Smooth muscle cell of the brain vasculature (primary cell): ENCODE measurements around the gene SERPING1.

Source experiments
- DNase-seq: peaks from one replicate; pipeline ENCODE4 v3.0.0-alpha.2; 2012; ENCODE audit warnings: low read depth, low spot score

The SERPING1 gene

DNA sequence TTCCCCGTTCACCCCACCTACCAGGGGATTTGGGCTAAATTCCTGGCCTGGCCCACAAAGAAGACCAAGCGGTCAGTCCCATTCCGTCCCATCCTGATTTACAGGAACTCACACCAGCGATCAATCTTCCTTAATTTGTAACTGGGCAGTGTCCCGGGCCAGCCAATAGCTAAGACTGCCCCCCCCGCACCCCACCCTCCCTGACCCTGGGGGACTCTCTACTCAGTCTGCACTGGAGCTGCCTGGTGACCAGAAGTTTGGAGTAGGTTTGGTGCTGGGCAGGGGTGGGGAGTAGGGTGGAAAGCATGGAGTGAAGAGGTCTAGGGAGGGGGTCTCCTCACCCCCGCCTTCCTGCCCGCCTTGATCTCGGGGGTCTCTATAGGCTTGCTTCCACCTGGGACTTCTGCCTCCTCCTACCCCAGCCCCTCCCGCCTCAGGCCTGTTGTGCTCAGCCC, at the start of gene SERPING1:
TSS of gene SERPING1 (plus strand) at position 225 of the 455 bp plus-strand sequence. CDS start 586 bp downstream, outside the sequence.
- DNase-seq, result no peak

DNA sequence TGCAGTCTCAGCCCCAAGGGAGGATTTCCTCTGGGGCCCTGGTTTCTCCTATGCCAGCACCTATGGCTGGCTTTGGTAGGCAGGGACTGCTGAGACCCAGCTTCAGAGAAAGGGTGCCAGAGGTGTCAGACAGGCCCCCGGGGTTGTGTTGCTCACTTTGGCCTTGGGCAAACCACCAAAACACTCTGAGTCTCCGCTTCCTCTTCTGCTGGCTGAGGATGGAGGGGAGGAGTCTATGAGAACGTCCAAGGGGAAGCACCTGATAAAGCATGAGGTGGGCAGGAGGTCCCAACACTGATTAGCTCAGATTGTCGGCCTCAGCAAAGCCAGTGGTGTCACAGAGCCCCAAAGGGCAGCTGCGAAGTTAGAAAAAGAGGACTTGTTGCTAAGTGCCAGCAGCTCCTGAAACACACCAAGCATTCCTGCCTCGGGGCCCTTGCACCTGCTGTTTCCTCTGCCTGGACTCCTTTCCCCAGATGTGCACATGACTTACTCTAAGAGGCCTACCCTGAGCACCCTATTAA, 49.6 kb upstream of the SERPING1 start:
- DNase-seq, result no peak

DNA sequence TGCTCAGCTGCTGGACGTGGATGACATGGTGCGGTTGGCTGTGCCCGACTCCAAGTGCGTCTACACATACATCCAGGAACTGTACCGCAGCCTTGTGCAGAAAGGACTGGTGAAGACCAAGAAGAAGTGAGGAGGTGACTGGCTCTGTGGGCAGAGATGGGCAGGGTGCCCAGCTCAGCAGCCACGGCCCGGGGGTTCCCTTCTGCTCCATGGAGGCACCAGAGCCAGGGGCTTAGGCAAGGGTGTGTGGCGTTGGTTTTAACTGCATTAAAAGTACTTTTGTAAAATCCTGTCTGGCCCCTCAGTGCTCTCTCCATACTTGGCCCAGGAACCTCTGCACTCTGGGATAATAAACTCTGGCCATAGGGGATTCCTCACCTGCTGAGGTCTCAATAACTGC, 47.5 kb upstream of the SERPING1 start:
- no peak for DNase-seq

DNA sequence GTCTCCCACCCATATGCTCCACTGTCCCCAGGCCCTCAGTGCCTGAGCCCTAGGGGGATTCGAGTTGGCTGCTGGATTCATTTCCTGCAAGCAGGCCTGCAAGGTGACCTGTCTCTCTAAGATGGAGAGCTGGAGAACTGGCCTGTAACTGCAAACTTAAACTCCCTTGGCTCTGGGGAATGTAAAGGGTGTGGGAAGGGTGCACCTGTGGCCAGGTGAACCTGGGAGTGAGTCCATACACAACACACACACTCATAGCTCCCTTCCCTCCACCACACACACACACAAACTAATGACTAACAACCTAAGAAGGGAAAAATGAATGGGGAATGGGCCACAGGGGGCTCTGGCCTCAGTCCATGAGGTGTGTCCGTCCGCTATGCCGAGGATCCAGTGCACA, 45.5 kb upstream of the SERPING1 start:
- no peak for DNase-seq

DNA sequence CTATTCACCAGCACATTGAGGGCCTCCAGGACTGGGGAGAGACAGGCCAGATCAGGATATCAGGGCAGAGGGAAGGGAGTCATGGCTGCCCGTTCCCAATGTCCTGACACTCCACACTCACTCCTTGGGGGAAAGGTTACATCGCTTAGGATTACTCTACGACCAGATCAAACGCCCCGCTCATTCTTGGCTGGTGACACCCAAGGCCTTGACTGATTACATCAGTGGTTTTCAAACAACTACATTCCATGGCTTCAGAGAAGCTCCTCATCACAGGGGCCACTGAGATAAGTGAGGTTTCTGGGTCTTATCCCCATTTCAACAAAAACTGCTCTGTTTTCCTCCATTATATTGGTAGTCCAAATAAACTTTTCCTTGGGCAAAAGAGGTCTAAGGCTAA, 45.0 kb upstream of the SERPING1 start:
- DNase-seq, result no peak

- no peak for DNase-seq
These were observed 42.1 kb upstream of the SERPING1 start for GRCh38 chr11:57555393-57555792.

DNA sequence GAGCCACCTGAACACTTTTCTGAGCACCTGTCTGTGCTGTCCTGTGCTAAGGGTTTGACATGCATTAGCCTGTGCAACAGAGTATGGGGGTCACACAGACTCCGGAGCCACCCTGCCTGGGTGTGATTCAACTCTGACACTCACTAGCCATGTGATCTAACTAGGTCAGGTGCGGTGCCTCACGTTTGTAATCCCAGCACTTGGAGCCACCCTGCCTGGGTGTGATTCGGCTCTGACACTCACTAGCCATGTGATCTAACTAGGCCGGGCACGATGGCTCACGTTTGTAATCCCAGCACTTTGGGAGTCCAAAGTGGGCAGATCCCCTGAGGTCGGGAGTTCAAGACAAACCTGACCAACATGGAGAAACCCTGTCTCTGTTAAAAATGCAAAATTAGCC, 41.4 kb upstream of the SERPING1 start:
- DNase-seq, result no peak

DNA sequence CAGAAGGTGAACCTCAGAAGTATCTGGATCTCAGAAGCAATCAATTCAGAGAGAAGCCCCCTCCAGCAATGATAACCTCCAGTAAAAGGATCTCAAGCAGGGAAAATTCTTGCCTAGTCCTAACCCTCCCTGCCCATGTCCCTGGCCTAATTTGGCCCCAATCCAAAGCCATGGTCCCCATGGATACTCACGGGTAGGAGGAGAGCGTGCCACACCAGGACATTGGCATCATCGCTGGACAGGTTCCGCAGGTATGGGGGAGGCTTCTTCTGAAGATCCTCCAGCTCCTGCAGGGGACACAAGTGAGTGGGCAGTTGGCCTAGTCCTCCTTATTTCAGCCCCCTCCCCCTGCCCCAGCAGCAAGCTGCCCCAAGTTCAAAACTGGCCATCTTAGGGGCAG, 37.3 kb upstream of the SERPING1 start:
- no peak for DNase-seq

DNA sequence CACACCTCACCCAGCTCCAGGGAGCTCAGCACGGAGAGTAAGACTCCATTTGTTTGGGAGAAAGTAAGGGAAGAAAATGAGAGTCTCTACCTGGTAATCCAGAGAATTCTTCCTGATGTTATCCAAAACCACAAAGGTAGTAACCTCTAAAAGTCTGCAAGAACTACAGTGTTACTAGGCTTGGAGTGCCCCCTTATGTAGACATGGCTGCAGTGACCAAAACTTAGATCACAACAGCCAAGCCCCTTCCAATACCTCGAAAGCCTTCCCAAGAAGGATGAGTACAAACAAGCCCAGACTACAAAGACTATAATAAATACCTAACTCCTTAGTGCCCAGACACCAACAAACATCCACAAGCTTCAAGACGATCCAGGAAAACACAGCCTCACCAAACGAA, 34.9 kb upstream of the SERPING1 start:
- DNase-seq, result no peak

DNA sequence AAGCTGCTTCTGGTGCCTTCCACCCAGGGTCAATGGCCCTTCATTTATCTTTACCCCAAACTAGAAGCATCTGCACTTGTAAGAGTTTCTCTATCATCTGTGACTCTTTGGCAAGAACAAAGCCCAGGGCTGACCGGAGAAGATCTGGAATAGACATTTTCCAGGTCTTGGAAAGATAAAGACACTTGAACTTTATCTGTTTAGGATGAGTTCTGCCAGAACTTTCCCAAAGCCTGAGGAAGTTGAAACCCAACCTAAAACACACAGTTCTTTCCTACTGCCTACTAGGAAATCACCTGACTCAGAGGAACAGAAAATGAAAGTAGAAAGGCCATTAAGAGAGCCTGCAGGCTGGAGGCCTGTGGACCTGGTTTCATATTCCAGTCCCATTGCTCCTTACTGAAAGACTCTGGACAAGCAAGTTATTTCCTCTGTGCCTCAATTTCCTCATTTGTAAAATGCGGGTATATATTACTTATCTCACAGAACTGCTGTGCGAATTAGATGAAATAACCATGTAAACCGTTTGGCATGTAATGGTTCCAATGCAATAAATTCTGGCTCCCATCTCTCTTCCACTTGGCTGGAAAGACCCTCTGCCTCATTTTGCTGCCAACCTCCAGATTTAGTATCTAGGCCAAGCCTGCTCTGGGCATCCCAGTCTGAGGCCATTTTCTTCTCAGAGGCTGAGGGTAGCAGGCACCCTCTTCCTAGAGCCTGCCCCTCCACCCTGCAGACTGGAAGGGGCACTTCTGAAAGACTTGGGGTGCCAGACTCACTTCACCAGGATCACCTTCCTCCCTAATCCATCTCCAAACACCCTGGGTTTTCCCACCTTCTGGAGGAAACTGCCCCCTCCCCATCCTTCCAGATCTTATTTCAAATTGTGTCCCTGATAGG, 31.2 kb upstream of the SERPING1 start:
- no peak for DNase-seq

DNA sequence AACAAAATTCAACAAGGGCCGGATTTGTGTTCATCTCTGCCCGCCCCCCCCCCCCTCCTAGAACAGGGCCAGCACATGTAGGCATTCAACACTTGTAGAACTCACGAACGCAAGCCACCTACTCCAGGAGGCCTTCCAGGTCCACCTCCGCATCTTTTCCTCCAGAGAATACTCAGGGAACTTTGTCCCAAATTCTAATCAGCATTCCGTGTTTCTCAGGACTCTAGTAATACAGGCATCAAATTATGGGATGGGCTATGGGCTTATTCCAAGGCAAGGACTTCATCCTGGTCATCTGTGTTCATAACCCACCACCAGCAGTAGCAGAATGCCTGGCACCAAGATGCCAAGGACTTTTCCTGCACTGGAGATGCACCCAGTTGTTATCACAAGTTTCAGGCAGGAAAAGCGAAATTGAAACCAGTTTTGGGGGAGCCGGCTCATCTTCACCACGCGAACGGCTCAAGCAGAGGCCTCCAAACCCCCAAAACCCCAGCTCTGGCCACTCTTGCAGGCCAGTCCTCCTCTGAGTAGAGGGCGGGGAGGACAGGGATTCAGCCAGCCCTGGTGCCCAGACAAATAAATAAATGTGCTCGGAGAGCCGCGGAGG, 30.5 kb upstream of the SERPING1 start:
- DNase-seq, result no peak

GRCh38 chr11:57567515-57568329, 29.8 kb upstream of the SERPING1 start, which contains the start of gene UBE2L6:
TSS of gene UBE2L6 (minus strand) at chr11:57567672. CDS start at chr11:57567611, 61 bp downstream.
- DNase-seq, result no peak

- peak; percentile 46 for DNase-seq
These were observed 29.1 kb upstream of the SERPING1 start for GRCh38 chr11:57568330-57568766.

DNA sequence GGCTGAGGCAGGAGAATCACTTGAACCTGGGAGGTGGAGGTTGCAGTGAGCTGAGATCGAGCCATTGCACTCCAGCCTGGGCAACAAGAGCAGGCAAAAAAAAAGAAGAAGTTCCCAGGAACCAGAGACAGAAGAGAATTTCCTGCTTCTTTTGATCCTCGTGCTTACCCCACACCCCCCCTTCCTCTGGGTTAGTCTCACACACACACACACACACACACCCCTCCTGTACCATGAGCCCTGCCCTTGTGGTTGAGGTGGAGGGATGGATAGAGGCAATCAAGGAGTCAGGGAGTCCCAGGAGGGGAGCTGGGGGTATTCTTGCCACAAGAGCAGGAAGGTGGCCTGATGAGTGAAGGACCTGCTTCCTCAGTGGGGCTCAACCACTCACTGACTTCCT, 25.9 kb upstream of the SERPING1 start:
- DNase-seq, result no peak

DNA sequence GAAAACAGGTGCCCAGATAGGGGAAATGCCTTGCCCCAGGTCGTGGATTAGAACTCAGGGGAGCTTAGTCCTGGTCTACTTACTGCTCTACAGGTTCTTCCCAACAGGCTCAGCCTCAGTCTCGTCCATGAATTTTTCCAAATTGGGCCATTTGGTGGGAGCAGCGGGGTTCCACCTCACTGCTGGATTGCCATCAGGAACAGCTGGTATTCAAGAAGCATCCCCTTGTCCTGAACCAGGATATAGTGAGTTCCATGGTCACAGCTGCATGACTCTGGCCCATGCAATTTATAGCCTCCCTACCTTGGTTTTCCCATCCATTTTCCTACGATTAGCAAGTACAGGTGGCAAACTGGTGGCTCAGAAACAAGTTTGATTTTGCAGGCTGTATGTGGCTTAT, 23.4 kb upstream of the SERPING1 start:
- DNase-seq, result no peak

DNA sequence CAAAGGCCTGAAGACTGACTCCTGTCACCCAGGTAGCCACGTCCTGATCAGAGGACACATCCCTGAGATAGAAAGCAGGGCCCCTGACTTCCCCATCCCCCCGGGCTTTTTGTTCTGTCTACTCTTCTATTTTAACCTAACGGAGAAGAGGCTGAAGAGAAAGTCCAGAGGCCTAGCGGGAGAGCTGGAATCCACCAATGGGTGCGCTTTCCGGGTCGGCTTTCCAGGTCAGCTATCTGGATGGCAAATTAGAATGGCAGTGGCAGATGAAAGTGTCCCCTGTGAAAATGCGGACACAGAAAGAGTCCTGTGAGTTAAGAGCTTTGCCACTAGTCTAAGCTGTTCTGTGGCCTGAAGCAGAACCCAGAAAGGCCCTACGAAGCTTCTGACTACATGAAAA, 13.1 kb upstream of the SERPING1 start:
- DNase-seq, result no peak

- no peak for DNase-seq
These were observed 12.2 kb upstream of the SERPING1 start for GRCh38 chr11:57585301-57585700.

DNA sequence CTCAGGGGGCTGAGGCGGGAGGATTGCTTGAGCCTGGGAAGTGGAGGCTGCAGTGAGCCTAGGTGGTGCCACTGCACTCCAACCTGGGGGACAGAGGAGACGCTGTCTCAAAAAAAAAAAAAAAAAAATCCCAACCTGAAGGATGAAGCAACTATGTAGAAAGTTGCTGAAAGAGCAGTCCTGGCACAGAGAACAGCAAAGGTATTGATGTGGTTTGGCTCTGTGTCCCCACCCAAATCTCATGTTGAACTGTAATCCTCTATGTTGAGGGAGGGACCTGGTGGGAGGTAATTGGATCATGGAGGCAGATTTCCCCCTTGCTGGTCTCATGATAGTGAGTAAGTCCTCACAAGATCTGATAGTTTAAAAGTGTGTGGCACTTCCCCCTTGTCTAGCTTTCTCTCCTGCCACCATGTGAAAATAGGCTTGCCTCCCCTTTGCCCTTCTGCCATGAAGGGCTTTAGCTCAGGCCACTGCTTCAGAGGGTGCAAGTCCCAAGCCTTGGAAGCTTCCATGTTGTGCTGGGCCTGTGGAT, 10.7 kb upstream of the SERPING1 start:
- DNase-seq, result no peak

GRCh38 chr11:57588046-57588710, 9.3 kb upstream of the SERPING1 start:
- DNase-seq, result no peak

- no peak for DNase-seq
These were observed 1.1 kb upstream of the SERPING1 start for GRCh38 chr11:57596266-57596885.
